GM12878 (cell line): Measurements from ENCODE around the gene IPO11. TPM values are rescaled to one million over a fixed set of nuclear protein-coding genes. Genes with fewer than 3 reads are reported as not detected.

Source experiments
- ATAC-seq: fragments of 200-7000 bp; cut with Tn5 transposase; 3 replicates; pipeline ENCODE4 v1.9.1; 2020; ENCODE audit warnings: mild to moderate bottlenecking, moderate library complexity
- BruUV-seq: library from RNA; stranded (reverse); fragments of 400-500 nt; replicated peaks from 2 replicates; lab custom pipeline; 2021; lab: Mats Ljungman, UMichigan
- CTCF ChIA-PET: fragments of 300-600 bp; sonication (Branson Sonifier 250); formaldehyde crosslinking; extraction: SDS; loops from one replicate; lab custom pipeline; 2021; ENCODE audit warnings: inconsistent platforms; lab: Yijun Ruan, JAX
- POLR2A ChIA-PET: fragments of 350-600 bp; formaldehyde crosslinking; extraction: SDS; loops from one replicate; lab custom pipeline; 2021; ENCODE audit warnings: inconsistent platforms; lab: Charles Lee
- RAD21 ChIA-PET: fragments of 300-600 bp; sonication (Branson Sonifier 250); formaldehyde crosslinking; loops from one replicate; lab custom pipeline; 2023; ENCODE audit warnings: antibody characterized with exemption; ENCODE audit not compliant: unreplicated experiment; lab: Charles Lee
- SMC1A ChIA-PET: fragments of 300-600 bp; sonication (Branson Sonifier 250); formaldehyde crosslinking; loops from one replicate; lab custom pipeline; 2023; ENCODE audit not compliant: unreplicated experiment, uncharacterized antibody; lab: Charles Lee
- DNase-seq: peaks from one replicate; pipeline ENCODE4 v3.0.0-alpha.2; 2011; ENCODE audit warnings: low read depth, low spot score
- FAIRE-seq: peaks from 3 replicates; lab custom pipeline; 2011; peaks lifted over from hg19 to GRCh38; lab: Jason Lieb, UNC
- H2AFZ ChIP-seq: 2 replicates; pipeline ENCODE4 v1.6.0; 2011; ENCODE audit warnings: low read depth, low read length, control low read depth; ENCODE audit not compliant: control insufficient read depth
- H3K27ac ChIP-seq: 2 replicates; pipeline ENCODE4 v1.5.1; 2011; ENCODE audit warnings: control low read depth; ENCODE audit not compliant: control insufficient read depth, insufficient read depth
- H3K27me3 ChIP-seq, 2 experiments: replicated peaks in 1 of 2; 2 replicates each; pipeline versions ENCODE4 v1.6.0 to v1.6.1; 2011; ENCODE audit warnings: low read length in 1 of 2; ENCODE audit not compliant: control insufficient read depth in 2 of 2, insufficient read depth in 2 of 2
- H3K36me3 ChIP-seq, 2 experiments: 2 replicates each; pipeline ENCODE4 v1.5.1; 2011; ENCODE audit warnings: low read length in 1 of 2; ENCODE audit not compliant: control insufficient read depth in 2 of 2, insufficient read depth in 2 of 2
- H3K4me1 ChIP-seq: 2 replicates; pipeline ENCODE4 v1.6.1; 2011; ENCODE audit warnings: mild to moderate bottlenecking, low read length, moderate library complexity, mixed read lengths; ENCODE audit not compliant: control insufficient read depth, insufficient read depth
- H3K4me2 ChIP-seq: 2 replicates; pipeline ENCODE4 v1.6.0; 2011; ENCODE audit warnings: control low read depth; ENCODE audit not compliant: control insufficient read depth, insufficient read depth
- H3K4me3 ChIP-seq: fragments of 200-600 bp; sonication (generic); 2 replicates; pipeline ENCODE4 v1.5.1; 2016
- H3K79me2 ChIP-seq: 2 replicates; pipeline ENCODE4 v1.6.0; 2011; ENCODE audit warnings: low read length; ENCODE audit not compliant: control insufficient read depth, insufficient read depth
- H3K9ac ChIP-seq: 2 replicates; pipeline ENCODE4 v1.8.0; 2011; ENCODE audit warnings: low read length, control low read depth, mixed read lengths; ENCODE audit not compliant: control insufficient read depth, insufficient read depth
- H3K9me3 ChIP-seq: replicated peaks from 3 replicates; pipeline ENCODE4 v1.5.1; 2011; ENCODE audit warnings: mild to moderate bottlenecking, low read length; ENCODE audit not compliant: control insufficient read depth, insufficient read depth
- H4K20me1 ChIP-seq: 2 replicates; pipeline ENCODE4 v1.6.0; 2011; ENCODE audit not compliant: control insufficient read depth, insufficient read depth
- ATF2 ChIP-seq: IDR thresholded peaks from 2 replicates; pipeline ENCODE4 v1.6.1; 2012; ENCODE audit warnings: low read length, inconsistent platforms
- BMI1 ChIP-seq: fragments of 450-650 bp; IDR thresholded peaks from 2 replicates; pipeline ENCODE4 v1.6.1; 2016; ENCODE audit warnings: mild to moderate bottlenecking, moderate library complexity, borderline replicate concordance
- HDAC2 ChIP-seq: fragments of 200-600 bp; sonication (generic); IDR thresholded peaks from 2 replicates; pipeline ENCODE4 v1.6.1; 2017
- IKZF1 ChIP-seq: fragments of 450-650 bp; conservative IDR thresholded peaks from 2 replicates; pipeline ENCODE4 v1.6.1; 2017; ENCODE audit warnings: antibody characterized with exemption, mild to moderate bottlenecking
- KAT2A ChIP-seq: conservative IDR thresholded peaks from 2 replicates; pipeline ENCODE4 v1.6.1; 2011; ENCODE audit warnings: low read depth, low read length; ENCODE audit not compliant: control insufficient read depth
- LARP7 ChIP-seq: fragments of 450-650 bp; IDR thresholded peaks from 2 replicates; pipeline ENCODE4 v1.6.1; 2017; ENCODE audit warnings: mild to moderate bottlenecking
- RAD51 ChIP-seq: fragments of 450-650 bp; IDR thresholded peaks from 2 replicates; pipeline ENCODE4 v1.6.1; 2016; ENCODE audit warnings: moderate library complexity, mild to moderate bottlenecking, inconsistent platforms
- RBBP5 ChIP-seq: fragments of 200-600 bp; sonication (generic); conservative IDR thresholded peaks from 2 replicates; pipeline ENCODE4 v1.6.1; 2016
- SP1 ChIP-seq: IDR thresholded peaks from one replicate; pipeline ENCODE4 v1.6.1; 2011; ENCODE audit warnings: low read depth, low read length
- SREBF2 ChIP-seq: IDR thresholded peaks from 2 replicates; pipeline ENCODE4 v1.6.1; 2012; ENCODE audit warnings: mild to moderate bottlenecking, low read length
- ZBTB40 ChIP-seq: fragments of 450-650 bp; IDR thresholded peaks from 2 replicates; pipeline ENCODE4 v1.6.1; 2016; ENCODE audit warnings: mild to moderate bottlenecking, moderate library complexity, borderline replicate concordance
- in situ Hi-C: fragments of 300-500 bp; cut with MboI; formaldehyde crosslinking; loops from 9 replicates; pipeline ENCODE4 v1.14.3; 2018; ENCODE audit warnings: mixed read lengths
- intact Hi-C: fragments of 100-400 bp; cut with micrococcal nuclease; formaldehyde crosslinking; loops from one replicate; pipeline ENCODE4 v1.14.2; 2022; ENCODE audit not compliant: unreplicated experiment
- polyA plus RNA-seq, 11 experiments: library from polyadenylated mRNA; depleted of rRNA in 4 of 11; unstranded in 6 of 11; stranded (reverse) in 5 of 11; fragments of >200 nt; fragmentation: Nextera tagmentation in 4 of 11; fragmentation: Illumina TruSeq in 1 of 11; extraction: Ambion mirVana in 4 of 11; extraction: Trizol in 1 of 11; gene quantifications; 1 replicate in 1 of 11; 2 replicates in 10 of 11; pipeline versions ENCODE4 v1.2.1 to v1.2.3, GENCODE V29; 2011 to 2016; ENCODE audit warnings: inconsistent platforms in 2 of 11, missing spikeins in 2 of 11, low read depth in 1 of 11
- total RNA-seq, 4 experiments: library from RNA; depleted of rRNA in 3 of 4; stranded (reverse); fragments of >200 nt in 3 of 4; fragmentation: Illumina TruSeq in 1 of 4; extraction: Trizol in 1 of 4; gene quantifications; 2 replicates each; pipeline versions ENCODE4 v1.2.1 to v1.2.3, GENCODE V29; 2013 to 2021

IPO11 gene
- total and polyA plus RNA-seq, 10 of the 15 experiments (the other 5 are each of a cell fraction or from before 2014, with no cell fraction given): 14.1 to 49.3 (median 29.8) TPM

- intact Hi-C loops: no loop called here
- H3K9me3 ChIP-seq: no peaks in the 10 kb centered on the region
- TF ChIP-seq HDAC2 (no peak), ZBTB40 (no peak), ATF2 (no peak), SP1 (no peak), LARP7 (no peak), KAT2A (no peak), IKZF1 (no peak), RAD51 (no peak), RBBP5 (no peak), BMI1 (no peak), SREBF2 (no peak)
- no peak overlapping the region for H3K4me2 ChIP-seq
- DNase-seq (no peak), ATAC-seq (no peak), FAIRE-seq (no peak)
- no peak overlapping the region for H3K9ac ChIP-seq
- no peak overlapping the region for H3K4me3 ChIP-seq
- in situ Hi-C loops: no loop called here
- H2AFZ ChIP-seq: no peak overlapping the region
- ChIA-PET CTCF (interaction anchor here (1.4 kb wide), 1 partner anchor 9 kb away, joined by 3 read pairs; no protein-coding TSS in a partner anchor), POLR2A (no interaction called here), SMC1A (interaction anchor here (0.9 to 1.5 kb wide), 2 partner anchors 9 to 18 kb away, joined by 3 read pairs; no protein-coding TSS in a partner anchor), RAD21 (no interaction called here)
- no peak overlapping the region for H3K27ac ChIP-seq
- H3K36me3 ChIP-seq: peaks cover 0 to 5% of the 10 kb centered on the region in 2 experiments; a peak in 1 of 4 replicates
- no peaks in the 10 kb centered on the region for H4K20me1 ChIP-seq
- H3K4me1 ChIP-seq: no peaks in the 10 kb centered on the region
- no TSS peak for BruUV-seq
- no peaks in the 10 kb centered on the region for H3K27me3 ChIP-seq
- H3K79me2 ChIP-seq: no peaks in the 10 kb centered on the region
These were observed 143.4 kb downstream of the IPO11 start for GRCh38 chr5:62555930-62556329.
